H9 (cell line): ENCODE data around the gene PDGFB. TPM values are rescaled to one million over a fixed set of nuclear protein-coding genes. Genes with fewer than 3 reads are reported as not detected.

Experiments used
- DNase-seq: peaks from one replicate; pipeline ENCODE4 v3.0.0-alpha.2; 2017
- H2AFZ ChIP-seq: one replicate; pipeline ENCODE4 v1.6.1; 2013; ENCODE audit warnings: mild to moderate bottlenecking, low read length, control low read depth, moderate library complexity
- H2AK5ac ChIP-seq: 2 replicates; pipeline ENCODE4 v1.6.1; 2013; ENCODE audit warnings: low read length, control low read depth, mixed read lengths; ENCODE audit not compliant: insufficient read length
- H2BK120ac ChIP-seq: one replicate; pipeline ENCODE4 v1.6.1; 2013; ENCODE audit warnings: low read depth, mild to moderate bottlenecking, low read length, control low read depth, inconsistent platforms; ENCODE audit not compliant: poor library complexity, severe bottlenecking
- H2BK12ac ChIP-seq: 2 replicates; pipeline ENCODE4 v1.6.1; 2013; ENCODE audit warnings: low read length, control low read depth, mixed read lengths, low read depth; ENCODE audit not compliant: insufficient read length
- H2BK15ac ChIP-seq: 2 replicates; pipeline ENCODE4 v1.6.1; 2013; ENCODE audit warnings: low read depth, low read length, control low read depth
- H2BK20ac ChIP-seq: one replicate; pipeline ENCODE4 v1.6.1; 2013; ENCODE audit warnings: low read depth, mild to moderate bottlenecking, low read length, control low read depth, inconsistent platforms; ENCODE audit not compliant: poor library complexity, severe bottlenecking
- H2BK5ac ChIP-seq: 2 replicates; pipeline ENCODE4 v1.6.1; 2013; ENCODE audit warnings: low read length, control low read depth, mixed read lengths; ENCODE audit not compliant: insufficient read length
- H3K14ac ChIP-seq: 2 replicates; pipeline ENCODE4 v1.6.1; 2013; ENCODE audit warnings: low read length, control low read depth; ENCODE audit not compliant: insufficient read depth
- H3K18ac ChIP-seq: 2 replicates; pipeline ENCODE4 v1.6.1; 2013; ENCODE audit warnings: low read depth, mild to moderate bottlenecking, mixed read lengths, low read length, control low read depth; ENCODE audit not compliant: insufficient read length
- H3K23ac ChIP-seq: 2 replicates; pipeline ENCODE4 v1.6.1; 2013; ENCODE audit warnings: low read length, control low read depth, mixed read lengths, low read depth; ENCODE audit not compliant: insufficient read length
- H3K23me2 ChIP-seq: 2 replicates; pipeline ENCODE4 v1.6.1; 2013; ENCODE audit warnings: low read depth, mild to moderate bottlenecking, mixed read lengths, low read length, control low read depth; ENCODE audit not compliant: insufficient read length, poor library complexity, severe bottlenecking
- H3K27ac ChIP-seq: 2 replicates; pipeline ENCODE4 v1.5.1; 2013; ENCODE audit warnings: low read length, control low read depth, mixed read lengths, low read depth; ENCODE audit not compliant: insufficient read length
- H3K27me3 ChIP-seq: 2 replicates; pipeline ENCODE4 v1.6.1; 2013; ENCODE audit warnings: low read length, control low read depth, inconsistent platforms; ENCODE audit not compliant: insufficient read depth
- H3K4ac ChIP-seq: 2 replicates; pipeline ENCODE4 v1.6.1; 2013; ENCODE audit warnings: low read depth, mild to moderate bottlenecking, control low read depth, inconsistent platforms, low read length, moderate library complexity
- H3K4me1 ChIP-seq: 2 replicates; pipeline ENCODE4 v1.6.1; 2013; ENCODE audit warnings: low read length, control low read depth, inconsistent platforms; ENCODE audit not compliant: insufficient read depth
- H3K4me2 ChIP-seq: 2 replicates; pipeline ENCODE4 v1.6.1; 2013; ENCODE audit warnings: low read length, control low read depth, mixed read lengths; ENCODE audit not compliant: insufficient read length, insufficient read depth
- H3K56ac ChIP-seq: 2 replicates; pipeline ENCODE4 v1.6.1; 2013; ENCODE audit warnings: low read depth, mild to moderate bottlenecking, mixed read lengths, low read length, control low read depth; ENCODE audit not compliant: insufficient read length
- H3K79me1 ChIP-seq: 2 replicates; pipeline ENCODE4 v1.6.1; 2013; ENCODE audit warnings: low read depth, mild to moderate bottlenecking, moderate library complexity, low read length, control low read depth, inconsistent platforms; ENCODE audit not compliant: insufficient read depth, poor library complexity, severe bottlenecking
- H3K79me2 ChIP-seq: 2 replicates; pipeline ENCODE4 v1.6.1; 2013; ENCODE audit warnings: low read length, control low read depth, inconsistent platforms; ENCODE audit not compliant: insufficient read depth
- H3K9ac ChIP-seq: 2 replicates; pipeline ENCODE4 v1.6.1; 2013; ENCODE audit warnings: low read length, control low read depth, mixed read lengths; ENCODE audit not compliant: insufficient read length; ENCODE audit errors: extremely low read depth
- H3K9me3 ChIP-seq: one replicate; pipeline ENCODE4 v1.6.1; 2013; ENCODE audit warnings: low read depth, low read length, inconsistent platforms; ENCODE audit not compliant: control insufficient read depth
- H3T11ph ChIP-seq: one replicate; pipeline ENCODE4 v1.6.1; 2013; ENCODE audit warnings: mild to moderate bottlenecking, low read length, control low read depth, inconsistent platforms
- H4K20me1 ChIP-seq: one replicate; pipeline ENCODE4 v1.6.1; 2013; ENCODE audit not compliant: control insufficient read depth, insufficient read length, insufficient read depth
- H4K5ac ChIP-seq: 2 replicates; pipeline ENCODE4 v1.6.1; 2013; ENCODE audit warnings: low read depth, mild to moderate bottlenecking, mixed read lengths, low read length, control low read depth; ENCODE audit not compliant: insufficient read length
- H4K8ac ChIP-seq: replicated peaks from 2 replicates; pipeline ENCODE4 v1.6.1; 2013; ENCODE audit warnings: low read length, control low read depth, mixed read lengths, low read depth; ENCODE audit not compliant: insufficient read length
- H4K91ac ChIP-seq: 2 replicates; pipeline ENCODE4 v1.6.1; 2013; ENCODE audit warnings: low read depth, mild to moderate bottlenecking, moderate library complexity, mixed read lengths, low read length, control low read depth; ENCODE audit not compliant: insufficient read length
- H3K27ac Mint-ChIP-seq, 3 experiments: 2 replicates in 2 of 3; 3 replicates in 1 of 3; pipeline ENCODE4 v1.8.0; 2020 to 2021; ENCODE audit warnings: mixed read lengths in 3 of 3, mild to moderate bottlenecking in 1 of 3, moderate library complexity in 1 of 3
- H3K27me3 Mint-ChIP-seq: 2 replicates; pipeline ENCODE4 v1.8.0; 2021; ENCODE audit warnings: low read depth, mild to moderate bottlenecking, moderate library complexity, mixed read lengths
- H3K36me3 Mint-ChIP-seq, 3 experiments: 2 replicates in 2 of 3; 3 replicates in 1 of 3; pipeline ENCODE4 v1.8.0; 2020 to 2021; ENCODE audit warnings: low read depth in 3 of 3, mixed read lengths in 3 of 3; ENCODE audit not compliant: insufficient read depth in 1 of 3
- H3K4me1 Mint-ChIP-seq, 2 experiments: 2 replicates each; pipeline ENCODE4 v1.8.0; 2020; ENCODE audit warnings: mixed read lengths in 2 of 2
- H3K4me3 Mint-ChIP-seq, 2 experiments: 2 replicates in 1 of 2; 3 replicates in 1 of 2; pipeline ENCODE4 v1.8.0; 2020 to 2021; ENCODE audit warnings: mild to moderate bottlenecking in 2 of 2, mixed read lengths in 2 of 2, moderate library complexity in 1 of 2
- H3K9me3 Mint-ChIP-seq, 2 experiments: 2 replicates in 1 of 2; 3 replicates in 1 of 2; pipeline ENCODE4 v1.8.0; 2020; ENCODE audit warnings: mild to moderate bottlenecking in 2 of 2, mixed read lengths in 2 of 2, moderate library complexity in 1 of 2
- CTCF ChIP-seq: fragments of 200-600 bp; sonication (generic); conservative IDR thresholded peaks from 3 replicates; pipeline ENCODE4 v1.8.0; 2021; ENCODE audit warnings: antibody characterized with exemption, mild to moderate bottlenecking
- WGBS: extraction: QIAGEN DNeasy Blood & Tissue Kit; methylation state at CpG from one replicate; pipeline ENCODE4 v1.1.7; 2013; ENCODE audit warnings: missing lambda C conversion rate, low lambda C conversion rate, mixed read lengths; ENCODE audit not compliant: insufficient read length; ENCODE audit errors: extremely low coverage; 5-methylcytosine and 5-hydroxymethylcytosine counted together
- total RNA-seq: library from RNA; stranded (reverse); gene quantifications from 2 replicates; pipeline ENCODE4 v1.2.1, GENCODE V29; 2021

PDGFB gene
- total RNA-seq, 1 experiment from 2014 or later, result 6.1 TPM

- H3K36me3 Mint-ChIP-seq, result peaks cover 6 to 18% (median 11%) of the 10 kb centered on the region in 3 experiments; a peak in 6 of 7 replicates
- WGBS, result no CpG with 5 or more reads among the region's 10 CpGs
- no peaks in the 10 kb centered on the region for H3K79me2 ChIP-seq
- no peak for DNase-seq
- H3K27ac Mint-ChIP-seq, result peak overlapping the region in 1 of 3 experiments; percentile 40; a peak in 1 of 7 replicates
- no peak overlapping the region for H3K4me3 Mint-ChIP-seq
- no peak overlapping the region for H4K8ac ChIP-seq
- H3K56ac ChIP-seq, result no peak overlapping the region
- H4K91ac ChIP-seq, result no peak overlapping the region
- TF ChIP-seq CTCF, result no peak
- H2BK20ac ChIP-seq, result no peak overlapping the region
- no peaks in the 10 kb centered on the region for H3K23me2 ChIP-seq
- H3K4me2 ChIP-seq, result no peak overlapping the region
- peaks cover 7 to 10% of the 10 kb centered on the region in 2 experiments for H3K4me1 Mint-ChIP-seq
- H2AFZ ChIP-seq, result no peak overlapping the region
- H2AK5ac ChIP-seq, result no peak overlapping the region
- no peak overlapping the region for H2BK120ac ChIP-seq
- H4K5ac ChIP-seq, result no peak overlapping the region
- H3K9me3 ChIP-seq, result no peaks in the 10 kb centered on the region
- H3T11ph ChIP-seq, result no peak overlapping the region
- H3K27me3 Mint-ChIP-seq, result peaks cover 1% of the 10 kb centered on the region
- no peak overlapping the region for H3K14ac ChIP-seq
- no peak overlapping the region for H2BK12ac ChIP-seq
- H3K79me1 ChIP-seq, result no peaks in the 10 kb centered on the region
- peaks cover 5% of the 10 kb centered on the region; the same call in 1 of the 2 replicates for H3K4me1 ChIP-seq
- no peak overlapping the region for H2BK5ac ChIP-seq
- H3K9ac ChIP-seq, result no peak overlapping the region
- H3K27ac ChIP-seq, result no peak overlapping the region
- no peak overlapping the region for H3K4ac ChIP-seq
- no peak overlapping the region for H3K23ac ChIP-seq
- H4K20me1 ChIP-seq, result no peaks in the 10 kb centered on the region
- H3K18ac ChIP-seq, result no peak overlapping the region
- no peak overlapping the region for H2BK15ac ChIP-seq
- H3K9me3 Mint-ChIP-seq, result peaks cover 13 to 17% of the 10 kb centered on the region in 2 experiments
- H3K27me3 ChIP-seq, result no peaks in the 10 kb centered on the region
Measured at GRCh38 chr22:39221999-39222686, 22.6 kb downstream of the PDGFB start.
